NCI-H226 (cell line): ENCODE results near the gene FNDC1.

Source experiments
- DNase-seq: peaks from one replicate; pipeline ENCODE4 v3.0.0-alpha.2; 2015

The FNDC1 gene

DNA sequence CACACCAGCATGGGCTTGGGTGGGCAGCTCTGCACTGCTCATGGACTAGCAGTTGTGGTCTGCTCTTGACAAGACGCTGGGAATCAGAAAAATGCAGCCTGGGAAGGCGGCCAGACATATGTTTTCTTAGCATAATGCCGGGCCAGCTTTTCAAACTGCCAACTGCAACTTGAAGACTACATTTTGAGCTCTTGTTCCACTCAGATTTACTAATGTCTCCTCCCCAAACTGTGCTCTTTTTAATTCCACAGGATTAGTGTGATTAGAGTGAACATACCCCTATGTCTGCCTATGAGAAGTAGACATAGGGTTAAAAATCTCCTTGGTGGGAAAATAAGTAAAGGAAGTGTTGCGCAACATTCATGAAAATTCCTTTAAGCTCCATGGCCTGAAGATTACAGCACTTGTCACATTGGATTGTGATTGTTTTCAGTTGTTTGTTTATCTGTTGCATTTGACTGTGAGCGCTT lies 5.3 kb upstream of the FNDC1 start:
- DNase-seq, result peak; percentile 25

GRCh38 chr6:159168536-159169192 lies 536 bp upstream of the FNDC1 start:
- DNase-seq, result no peak

DNA sequence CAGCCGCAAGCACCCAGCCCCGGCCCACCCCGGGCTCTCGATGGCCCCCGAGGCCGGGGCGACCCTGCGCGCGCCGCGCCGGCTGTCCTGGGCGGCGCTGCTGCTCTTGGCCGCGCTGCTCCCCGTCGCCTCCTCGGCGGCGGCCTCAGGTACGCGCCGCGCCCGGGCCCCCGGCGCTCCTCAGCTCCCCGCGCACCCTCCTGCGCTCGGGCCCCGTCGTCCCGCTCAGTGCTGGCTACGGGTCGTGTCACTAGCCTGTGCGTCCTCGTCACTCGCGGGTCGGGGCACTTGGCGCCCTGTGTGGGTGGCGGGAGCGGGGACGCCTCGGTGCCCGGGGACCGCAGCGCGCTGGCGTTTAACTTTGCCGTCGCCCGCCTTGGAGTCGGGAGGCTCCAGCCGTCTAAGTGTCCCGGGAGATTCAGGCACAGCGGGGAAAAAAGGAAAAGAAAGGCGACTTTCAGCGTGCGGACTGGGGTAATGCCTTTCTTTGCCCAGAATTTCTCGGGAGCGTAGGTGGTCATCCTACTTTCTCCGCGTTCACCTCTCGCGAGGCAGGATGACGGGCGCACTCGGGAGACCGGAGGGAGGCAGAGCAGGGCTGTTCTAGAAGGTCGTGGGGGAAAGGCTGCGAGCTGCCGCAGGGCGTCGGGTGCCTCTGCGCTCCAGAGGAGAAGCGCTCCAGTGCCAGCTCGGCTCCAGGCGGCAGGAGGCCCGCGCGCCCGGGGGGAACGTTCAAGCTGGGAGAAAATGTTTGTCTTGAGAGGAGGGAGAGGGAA lies 545 bp downstream of the FNDC1 start:
- no peak for DNase-seq

DNA sequence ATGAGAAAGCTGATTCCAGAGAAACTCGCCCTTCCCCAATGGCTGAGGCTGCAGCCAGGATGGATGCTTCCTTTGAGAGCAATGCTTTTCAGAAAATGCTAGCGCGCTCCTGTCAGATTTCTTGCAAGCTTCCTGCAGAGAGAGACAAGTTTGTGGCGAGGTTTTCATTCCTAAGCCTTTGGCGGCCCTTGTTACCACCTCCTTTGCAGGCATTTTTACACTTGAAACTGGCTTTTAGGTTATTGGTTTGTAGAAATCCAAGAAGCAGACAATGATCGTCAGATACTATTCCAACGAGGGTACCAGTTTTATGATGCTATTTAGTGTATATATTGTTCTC lies 1.1 kb downstream of the FNDC1 start:
- no peak for DNase-seq

GRCh38 chr6:159170999-159171712 lies 2.0 kb downstream of the FNDC1 start:
- peak; percentile 47 for DNase-seq

- no peak for DNase-seq
Measured at GRCh38 chr6:159172091-159172491, 2.9 kb downstream of the FNDC1 start.

GRCh38 chr6:159174263-159174969 lies 5.2 kb downstream of the FNDC1 start:
- peak; percentile 59 for DNase-seq

- no peak for DNase-seq
Measured at GRCh38 chr6:159176913-159177312, 7.7 kb downstream of the FNDC1 start.

DNA sequence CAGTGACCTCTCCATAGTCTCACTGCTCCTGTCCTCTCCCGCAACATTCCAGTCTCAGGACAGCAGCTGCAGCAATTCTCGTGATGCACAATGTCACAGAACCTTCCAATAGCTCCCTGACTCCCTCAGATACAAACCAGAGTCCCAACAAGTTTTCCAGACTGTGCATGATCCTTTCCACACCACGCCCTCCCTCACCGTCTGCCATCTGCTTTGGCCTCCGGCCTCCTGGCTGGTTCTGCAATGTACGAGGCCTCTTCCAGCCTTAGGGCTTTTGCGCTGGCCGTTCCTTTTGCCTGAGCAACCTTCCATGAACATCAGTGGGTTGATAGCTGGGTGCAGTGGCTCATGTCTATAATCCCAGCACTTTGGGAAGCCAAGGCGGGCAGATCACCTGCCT lies 9.6 kb downstream of the FNDC1 start:
- DNase-seq, result no peak

DNA sequence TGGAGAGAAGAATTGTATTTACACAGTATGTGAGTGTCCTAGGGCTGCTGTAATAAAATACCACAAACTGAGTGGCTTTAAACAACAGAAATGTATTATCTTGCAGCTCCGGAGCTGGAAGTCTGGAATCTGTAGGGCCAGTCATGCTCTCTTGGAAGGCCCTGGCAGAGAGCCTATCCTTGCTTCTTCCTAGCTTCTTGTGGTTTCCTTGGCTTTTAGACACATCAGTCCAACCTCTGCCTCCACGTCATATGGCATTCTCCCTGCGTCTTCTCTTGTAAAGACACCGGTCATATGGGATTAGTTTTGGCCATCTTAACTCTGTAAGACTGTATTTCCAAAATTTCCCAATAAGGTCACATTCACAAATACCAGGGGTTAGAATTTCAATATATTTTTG lies 10.8 kb downstream of the FNDC1 start:
- no peak for DNase-seq

DNA sequence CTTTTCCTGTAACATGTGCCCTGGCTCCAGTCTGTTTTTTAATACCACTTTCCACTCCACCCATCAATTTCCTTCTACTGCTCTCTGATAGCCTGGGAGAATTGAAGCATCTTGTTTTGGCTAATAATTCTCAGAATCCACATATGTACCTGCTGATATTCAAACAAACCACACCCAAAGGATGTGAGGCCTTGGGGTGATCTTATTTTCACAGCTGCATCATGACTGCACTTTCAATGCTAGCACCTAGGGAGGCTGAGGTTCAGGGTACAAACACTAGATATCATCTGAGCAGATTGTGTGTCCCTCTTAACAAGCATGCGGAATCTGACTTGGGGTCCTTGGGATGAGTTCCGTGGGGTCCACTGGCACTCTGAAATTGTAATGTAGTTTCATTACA lies 12.7 kb downstream of the FNDC1 start:
- DNase-seq, result no peak

DNA sequence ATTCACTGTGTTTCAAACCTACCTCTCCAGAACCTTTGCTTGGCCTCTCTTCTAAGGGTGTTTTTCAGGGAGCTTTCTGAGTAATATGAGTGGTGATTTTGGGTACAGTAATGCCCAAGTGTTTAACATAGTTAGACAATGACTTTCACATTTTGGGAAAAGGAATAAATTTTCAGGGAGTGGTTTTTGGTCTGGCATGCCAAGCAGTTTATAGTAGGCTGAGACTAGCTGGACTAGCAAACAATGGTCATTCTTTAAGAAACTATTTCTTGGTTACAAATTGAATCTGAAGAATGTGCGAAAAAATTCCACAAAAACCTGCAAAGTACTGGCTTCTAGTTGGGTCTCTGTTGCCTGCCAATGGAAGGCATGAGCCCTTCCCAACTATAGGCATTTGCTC lies 15.4 kb downstream of the FNDC1 start:
- DNase-seq, result no peak

- DNase-seq, result no peak
Measured at GRCh38 chr6:159190460-159190859, 21.3 kb downstream of the FNDC1 start.

DNA sequence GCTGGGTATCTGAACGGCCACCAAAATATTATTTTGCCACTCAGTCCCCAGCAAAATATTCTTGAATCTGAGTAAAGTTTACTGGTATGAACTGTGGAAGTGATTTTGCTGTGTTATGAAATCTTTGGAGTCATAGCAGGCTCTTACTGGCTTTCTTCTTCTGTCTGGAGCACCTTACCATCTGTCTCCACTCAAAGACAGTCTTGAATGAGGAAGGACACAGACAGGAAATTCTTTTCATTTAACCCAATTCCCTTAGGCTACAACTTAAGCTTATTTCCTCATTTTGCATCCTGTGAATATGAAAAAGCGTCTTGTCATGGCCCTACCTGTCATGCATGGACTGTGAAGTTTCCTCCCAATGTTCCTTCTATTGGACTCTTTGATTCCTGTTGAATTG lies 24.7 kb downstream of the FNDC1 start:
- DNase-seq, result no peak

DNA sequence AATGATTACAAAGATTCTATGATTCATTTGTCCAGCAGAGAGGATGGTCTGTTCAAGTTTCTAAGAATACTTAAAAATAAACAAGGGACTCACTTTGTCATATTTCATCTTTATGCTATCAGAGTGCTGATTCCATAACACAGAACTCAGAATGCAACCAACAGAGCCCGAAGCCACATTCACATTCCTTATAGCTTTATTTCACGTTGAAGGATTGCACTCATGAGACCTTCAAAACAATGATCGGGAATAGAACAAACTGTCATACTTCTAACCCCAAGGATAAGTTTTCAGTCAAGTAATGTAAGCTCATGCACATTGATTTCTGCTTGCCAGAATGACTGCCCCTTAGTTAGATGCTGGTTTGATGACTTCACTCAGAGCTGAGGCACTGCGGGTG lies 25.2 kb downstream of the FNDC1 start:
- no peak for DNase-seq

GRCh38 chr6:159196430-159196975 lies 27.3 kb downstream of the FNDC1 start:
- DNase-seq, result no peak

DNA sequence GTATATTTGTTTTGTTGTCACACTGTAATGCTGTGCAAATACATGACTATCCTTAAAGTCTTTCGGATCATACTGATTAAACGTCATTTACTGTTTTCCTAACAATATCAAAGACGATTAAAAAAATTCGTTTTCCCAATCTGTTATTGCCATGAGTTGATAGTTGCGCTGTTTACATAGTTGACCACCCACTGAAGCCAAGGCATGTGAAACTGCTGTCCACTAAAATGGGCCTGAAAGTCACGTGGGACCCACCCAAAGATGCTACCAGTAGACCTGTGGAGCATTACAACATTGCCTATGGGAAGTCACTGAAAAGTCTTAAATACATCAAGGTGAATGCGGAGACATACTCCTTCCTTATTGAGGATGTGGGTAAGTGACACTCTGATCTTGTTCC lies 28.1 kb downstream of the FNDC1 start:
- DNase-seq, result no peak

DNA sequence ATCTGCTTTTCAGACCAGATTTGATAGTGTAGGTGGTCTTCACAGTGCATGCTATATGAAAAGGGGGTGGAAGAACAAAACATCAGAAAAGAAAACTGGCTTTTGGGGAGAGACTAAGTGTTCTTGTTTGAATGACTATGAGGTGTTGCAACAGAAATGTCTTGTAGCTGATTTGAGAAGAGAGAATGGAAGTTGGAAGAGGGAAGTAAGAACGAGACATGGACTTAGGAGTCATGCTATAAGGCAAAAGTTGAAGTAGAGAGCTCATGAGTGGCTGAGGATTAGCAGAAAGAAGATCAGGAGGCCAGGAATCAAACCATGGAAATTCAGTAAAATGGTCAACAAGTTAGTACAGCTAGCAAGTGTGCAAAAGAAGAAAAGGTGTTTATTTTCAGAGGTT lies 32.1 kb downstream of the FNDC1 start:
- no peak for DNase-seq

GRCh38 chr6:159203304-159204005 lies 34.3 kb downstream of the FNDC1 start:
- DNase-seq, result peak; percentile 93

DNA sequence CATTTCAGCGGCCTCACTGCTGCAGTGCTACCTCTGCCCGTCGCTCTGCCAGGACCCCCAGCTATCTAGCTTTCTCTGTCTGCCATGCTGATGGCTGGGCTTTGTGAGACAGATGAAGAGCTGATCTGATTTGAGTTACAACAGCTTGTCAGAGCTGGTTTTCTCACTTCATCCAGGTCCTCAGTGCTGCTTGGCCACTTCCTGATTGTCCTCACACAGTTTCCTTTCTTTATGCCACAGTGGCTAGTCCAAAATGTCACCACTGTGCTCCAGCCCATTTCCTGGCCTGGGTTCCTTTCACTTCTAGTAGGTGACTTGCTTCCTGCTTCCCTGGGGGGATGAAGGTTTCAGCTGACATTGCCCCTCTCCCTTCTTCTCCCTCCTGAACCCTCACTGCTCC lies 35.4 kb downstream of the FNDC1 start:
- no peak for DNase-seq

DNA sequence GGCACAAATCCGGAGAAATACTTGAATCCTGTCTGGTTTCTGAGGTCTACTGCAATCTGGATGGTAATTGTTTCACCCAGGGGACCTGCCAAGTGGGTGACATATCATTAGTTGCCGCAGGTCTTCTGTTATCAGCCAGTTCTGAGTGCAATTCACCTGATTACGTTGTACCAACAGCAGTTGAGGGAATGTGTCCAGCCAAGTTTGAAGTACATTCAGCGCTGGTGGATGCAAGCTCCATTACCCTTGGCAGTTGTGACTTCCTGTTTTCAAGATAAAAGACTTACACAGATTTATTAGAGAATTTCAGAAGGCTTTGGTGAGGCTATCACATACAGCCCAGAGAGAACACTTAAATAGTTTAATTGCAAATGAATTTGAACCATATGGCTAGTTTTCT lies 42.8 kb downstream of the FNDC1 start:
- no peak for DNase-seq

DNA sequence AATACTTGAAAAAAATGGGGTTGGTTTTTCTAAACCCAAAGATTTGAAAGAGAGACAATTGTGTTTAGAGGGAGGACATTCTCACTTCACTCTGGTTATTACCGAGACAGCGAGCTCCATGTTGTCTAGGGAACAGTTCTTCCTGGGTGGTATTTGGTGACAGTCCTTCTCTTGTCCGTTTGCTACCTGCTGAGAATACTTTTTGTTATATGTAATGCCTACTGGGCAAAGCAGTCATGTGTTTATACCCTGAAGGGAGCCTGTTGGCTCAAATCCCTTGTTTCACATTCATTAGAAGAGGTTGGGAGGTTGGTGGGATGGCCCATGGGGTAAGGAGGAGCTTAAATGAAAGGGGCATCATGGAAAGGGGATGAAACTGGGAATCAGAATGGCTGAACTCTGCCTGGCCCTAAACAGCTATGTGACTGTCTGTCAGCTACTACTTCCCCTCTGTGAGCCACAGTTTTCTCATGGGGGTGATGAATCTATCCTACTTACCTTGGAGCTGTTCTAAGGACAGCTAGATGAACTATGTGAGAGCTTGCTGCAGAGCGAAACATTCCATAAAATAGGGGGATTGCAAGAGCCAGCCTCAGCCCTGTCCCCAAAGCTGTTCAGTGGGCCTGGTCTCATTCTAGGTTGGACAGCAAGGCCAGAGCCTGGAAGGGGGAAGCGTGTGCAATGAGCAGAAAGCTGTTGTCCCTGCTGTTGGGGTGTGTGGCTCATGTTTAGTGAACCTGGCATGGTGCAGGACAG lies 43.5 kb downstream of the FNDC1 start:
- no peak for DNase-seq
